K562 (cell line): ENCODE results near the gene FAM136A. TPM values are rescaled to one million over a fixed set of nuclear protein-coding genes. Genes with fewer than 3 reads are reported as not detected.

Experiments
- GATAD2B ChIP-seq: fragments of 450-650 bp; IDR thresholded peaks from 2 replicates; pipeline ENCODE4 v1.6.1; 2017; ENCODE audit warnings: mild to moderate bottlenecking, borderline replicate concordance
- HDGF ChIP-seq: fragments of 450-650 bp; IDR thresholded peaks from 2 replicates; pipeline ENCODE4 v1.6.1; 2016
- JUN ChIP-seq, 2 experiments: sonication (generic) in 1 of 2; formaldehyde crosslinking in 1 of 2; IDR thresholded peaks; 2 replicates each; pipeline versions ENCODE4 v1.6.1 to v1.8.0; 2012 to 2022; ENCODE audit warnings: borderline replicate concordance in 2 of 2, mild to moderate bottlenecking in 2 of 2, improper control_type of control experiment in 1 of 2, low read depth in 1 of 2, low read length in 1 of 2, missing genetic modification reagents in 1 of 2
- KLF1 ChIP-seq: fragments of 450-650 bp; IDR thresholded peaks from 2 replicates; pipeline ENCODE4 v1.6.1; 2016; ENCODE audit warnings: missing genetic modification characterization, missing compliant biosample characterization
- MEF2A ChIP-seq: IDR thresholded peaks from 2 replicates; pipeline ENCODE4 v1.6.1; 2011; ENCODE audit warnings: low read depth, mild to moderate bottlenecking, low read length, moderate library complexity; ENCODE audit not compliant: control insufficient read depth
- PRPF4 ChIP-seq: fragments of 200-400 bp; formaldehyde crosslinking; IDR thresholded peaks from one replicate; pipeline ENCODE4 v1.6.1; 2017; ENCODE audit warnings: low read length, low read depth, mild to moderate bottlenecking; ENCODE audit not compliant: insufficient read depth, poor library complexity, severe bottlenecking
- RBM34 ChIP-seq: fragments of 200-400 bp; formaldehyde crosslinking; IDR thresholded peaks from 2 replicates; pipeline ENCODE4 v1.6.1; 2018; ENCODE audit warnings: low read length, borderline replicate concordance; ENCODE audit not compliant: insufficient read depth
- SREBF1 ChIP-seq: fragments of 150-350 bp; IDR thresholded peaks from 2 replicates; pipeline ENCODE4 v1.6.1; 2014; ENCODE audit warnings: antibody characterized with exemption, low read depth, low read length, borderline replicate concordance
- TEAD4 ChIP-seq, 2 experiments: sonication (generic) in 1 of 2; formaldehyde crosslinking in 1 of 2; IDR thresholded peaks; 2 replicates each; pipeline versions ENCODE4 v1.6.1 to v1.8.0; 2012 to 2022; ENCODE audit warnings: borderline replicate concordance in 1 of 2, inconsistent platforms in 1 of 2, low read length in 1 of 2, mild to moderate bottlenecking in 1 of 2, missing genetic modification reagents in 1 of 2
- ZBTB17 ChIP-seq: fragments of 450-650 bp; formaldehyde crosslinking; IDR thresholded peaks from 2 replicates; pipeline ENCODE4 v1.4.0; 2020; ENCODE audit warnings: mild to moderate bottlenecking
- ZNF121 ChIP-seq: sonication (generic); formaldehyde crosslinking; conservative IDR thresholded peaks from 2 replicates; pipeline ENCODE4 v1.8.0; 2022; ENCODE audit warnings: missing genetic modification reagents
- ZNF584 ChIP-seq: fragments of 200-800 bp; sonication (Bioruptor generic); IDR thresholded peaks from 2 replicates; pipeline ENCODE4 v1.6.1; 2016; ENCODE audit warnings: low read depth, mild to moderate bottlenecking, missing genetic modification characterization, missing compliant biosample characterization
- polyA plus RNA-seq, 8 experiments: library from polyadenylated mRNA; depleted of rRNA in 4 of 8; stranded (reverse) in 5 of 8; unstranded in 3 of 8; fragments of >200 nt; fragmentation: Nextera tagmentation in 2 of 8; fragmentation: Illumina TruSeq in 1 of 8; extraction: Ambion mirVana in 2 of 8; extraction: Trizol in 1 of 8; gene quantifications; 2 replicates each; pipeline versions ENCODE4 v1.2.1 to v1.2.3, GENCODE V29; 2011 to 2014; ENCODE audit warnings: inconsistent platforms in 1 of 8, missing spikeins in 1 of 8
- total RNA-seq, 7 experiments: library from RNA; depleted of rRNA in 6 of 7; stranded (reverse); fragments of >200 nt in 6 of 7; fragmentation: Illumina TruSeq in 2 of 7; extraction: Trizol in 2 of 7; gene quantifications; 2 replicates each; pipeline versions ENCODE4 v1.2.1 to v1.2.3, GENCODE V29; 2011 to 2021; ENCODE audit warnings: low replicate concordance in 1 of 7
- TF ChIP-seq, protein P1 (sequence below): sonication (generic); formaldehyde crosslinking; IDR thresholded peaks from 2 replicates; pipeline ENCODE4 v1.4.0; 2020; ENCODE audit warnings: mild to moderate bottlenecking, missing genetic modification reagents
- TF ChIP-seq, protein P2 (sequence below): fragments of 450-650 bp; IDR thresholded peaks from 2 replicates; pipeline ENCODE4 v1.6.1; 2016; ENCODE audit warnings: antibody characterized with exemption
- TF ChIP-seq, protein P3 (sequence below): sonication (generic); formaldehyde crosslinking; IDR thresholded peaks from 2 replicates; pipeline ENCODE4 v1.8.1; 2022; ENCODE audit warnings: missing genetic modification reagents
- TF ChIP-seq, protein P4 (sequence below), 2 experiments: fragments of 200-800 bp in 1 of 2; sonication (Bioruptor generic) in 1 of 2; sonication (generic) in 1 of 2; formaldehyde crosslinking in 1 of 2; IDR thresholded peaks in 1 of 2; conservative IDR thresholded peaks in 1 of 2; 2 replicates each; pipeline versions ENCODE4 v1.5.0 to v1.6.1; 2016 to 2020; ENCODE audit warnings: missing compliant biosample characterization in 1 of 2, missing genetic modification characterization in 1 of 2, missing genetic modification reagents in 1 of 2
- TF ChIP-seq, protein P5 (sequence below): fragments of 450-650 bp; formaldehyde crosslinking; IDR thresholded peaks from 2 replicates; pipeline ENCODE4 v1.4.0; 2020; ENCODE audit warnings: mild to moderate bottlenecking, moderate library complexity

Gene FAM136A
- total and polyA plus RNA-seq, 9 of the 15 experiments (the other 6 are each of a cell fraction or from before 2014, with no cell fraction given) = 89.0 to 151 (median 104) TPM

DNA sequence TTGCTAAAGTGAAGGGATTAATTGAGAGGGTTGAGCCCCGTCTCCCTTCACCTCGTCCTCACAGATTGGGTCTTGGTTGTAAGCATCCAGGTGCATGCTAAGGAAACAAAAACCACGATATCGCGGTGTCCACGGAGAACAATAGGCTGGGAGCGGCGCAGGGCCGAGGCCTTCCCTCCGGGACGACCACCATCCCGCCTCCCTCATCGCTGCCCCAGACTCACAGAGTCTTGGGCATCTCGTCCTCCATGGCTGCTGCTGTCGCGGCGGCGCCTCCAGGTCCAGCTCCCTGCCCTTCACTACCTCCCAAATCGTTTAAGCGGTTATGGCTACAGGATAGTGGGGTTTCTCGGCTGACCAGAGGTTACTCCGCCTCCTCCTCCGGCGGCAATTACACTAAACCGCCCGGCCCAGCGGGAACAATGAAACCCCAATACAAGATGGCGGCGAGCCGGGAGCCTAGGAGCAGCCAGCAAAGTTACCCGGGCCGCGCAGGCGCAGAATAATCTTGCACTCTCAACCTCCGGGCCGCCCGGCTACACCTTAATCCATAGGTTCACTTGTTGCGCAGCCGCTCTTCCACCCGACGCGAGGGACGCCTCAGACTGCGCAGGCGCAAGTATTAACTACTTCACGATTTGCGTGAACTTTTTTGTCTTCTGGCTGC lies 53.6 kb downstream of the FAM136A start, which contains the start of gene TIA1 (continued):
- TF ChIP-seq, protein P1, sequence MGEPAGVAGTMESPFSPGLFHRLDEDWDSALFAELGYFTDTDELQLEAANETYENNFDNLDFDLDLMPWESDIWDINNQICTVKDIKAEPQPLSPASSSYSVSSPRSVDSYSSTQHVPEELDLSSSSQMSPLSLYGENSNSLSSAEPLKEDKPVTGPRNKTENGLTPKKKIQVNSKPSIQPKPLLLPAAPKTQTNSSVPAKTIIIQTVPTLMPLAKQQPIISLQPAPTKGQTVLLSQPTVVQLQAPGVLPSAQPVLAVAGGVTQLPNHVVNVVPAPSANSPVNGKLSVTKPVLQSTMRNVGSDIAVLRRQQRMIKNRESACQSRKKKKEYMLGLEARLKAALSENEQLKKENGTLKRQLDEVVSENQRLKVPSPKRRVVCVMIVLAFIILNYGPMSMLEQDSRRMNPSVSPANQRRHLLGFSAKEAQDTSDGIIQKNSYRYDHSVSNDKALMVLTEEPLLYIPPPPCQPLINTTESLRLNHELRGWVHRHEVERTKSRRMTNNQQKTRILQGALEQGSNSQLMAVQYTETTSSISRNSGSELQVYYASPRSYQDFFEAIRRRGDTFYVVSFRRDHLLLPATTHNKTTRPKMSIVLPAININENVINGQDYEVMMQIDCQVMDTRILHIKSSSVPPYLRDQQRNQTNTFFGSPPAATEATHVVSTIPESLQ (CRISPR knock-in tag) = peak; percentile 54; the same call in 1 of the 2 replicates
- TF ChIP-seq GATAD2B (no peak), HDGF (0 out of 2 replicates have a peak, but pooled peaks have one; percentile 0), ZNF584 (CRISPR knock-in tag) (no peak), MEF2A (no peak), ZNF121 (CRISPR knock-in tag) (no peak), TEAD4 (IDR thresholded peaks at IDR 0.05; ENCODE audit: low read length) (no peak), TEAD4 (CRISPR knock-in tag; IDR thresholded peaks at IDR 0.05; ENCODE audit: borderline replicate concordance) (no peak), PRPF4 (no peak), SREBF1 (no peak), ZBTB17 (no peak), JUN (IDR thresholded peaks at IDR 0.05; ENCODE audit: borderline replicate concordance, low read depth, low read length) (no peak; the same call in 1 of the 2 replicates), JUN (CRISPR knock-in tag; IDR thresholded peaks at IDR 0.05; ENCODE audit: borderline replicate concordance) (no peak), RBM34 (no peak), KLF1 (tag) (no peak)
- TF ChIP-seq, protein P2, sequence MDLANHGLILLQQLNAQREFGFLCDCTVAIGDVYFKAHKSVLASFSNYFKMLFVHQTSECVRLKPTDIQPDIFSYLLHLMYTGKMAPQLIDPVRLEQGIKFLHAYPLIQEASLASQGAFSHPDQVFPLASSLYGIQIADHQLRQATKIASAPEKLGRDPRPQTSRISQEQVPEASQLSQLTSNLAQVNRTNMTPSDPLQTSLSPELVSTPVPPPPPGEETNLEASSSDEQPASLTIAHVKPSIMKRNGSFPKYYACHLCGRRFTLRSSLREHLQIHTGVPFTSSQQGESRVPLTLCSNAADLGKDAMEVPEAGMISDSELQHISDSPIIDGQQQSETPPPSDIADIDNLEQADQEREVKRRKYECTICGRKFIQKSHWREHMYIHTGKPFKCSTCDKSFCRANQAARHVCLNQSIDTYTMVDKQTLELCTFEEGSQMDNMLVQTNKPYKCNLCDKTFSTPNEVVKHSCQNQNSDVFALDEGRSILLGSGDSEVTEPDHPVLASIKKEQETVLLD = peak; percentile 99
- TF ChIP-seq, protein P3, sequence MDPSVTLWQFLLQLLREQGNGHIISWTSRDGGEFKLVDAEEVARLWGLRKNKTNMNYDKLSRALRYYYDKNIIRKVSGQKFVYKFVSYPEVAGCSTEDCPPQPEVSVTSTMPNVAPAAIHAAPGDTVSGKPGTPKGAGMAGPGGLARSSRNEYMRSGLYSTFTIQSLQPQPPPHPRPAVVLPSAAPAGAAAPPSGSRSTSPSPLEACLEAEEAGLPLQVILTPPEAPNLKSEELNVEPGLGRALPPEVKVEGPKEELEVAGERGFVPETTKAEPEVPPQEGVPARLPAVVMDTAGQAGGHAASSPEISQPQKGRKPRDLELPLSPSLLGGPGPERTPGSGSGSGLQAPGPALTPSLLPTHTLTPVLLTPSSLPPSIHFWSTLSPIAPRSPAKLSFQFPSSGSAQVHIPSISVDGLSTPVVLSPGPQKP (CRISPR knock-in tag) = no peak
- TF ChIP-seq, protein P4, sequence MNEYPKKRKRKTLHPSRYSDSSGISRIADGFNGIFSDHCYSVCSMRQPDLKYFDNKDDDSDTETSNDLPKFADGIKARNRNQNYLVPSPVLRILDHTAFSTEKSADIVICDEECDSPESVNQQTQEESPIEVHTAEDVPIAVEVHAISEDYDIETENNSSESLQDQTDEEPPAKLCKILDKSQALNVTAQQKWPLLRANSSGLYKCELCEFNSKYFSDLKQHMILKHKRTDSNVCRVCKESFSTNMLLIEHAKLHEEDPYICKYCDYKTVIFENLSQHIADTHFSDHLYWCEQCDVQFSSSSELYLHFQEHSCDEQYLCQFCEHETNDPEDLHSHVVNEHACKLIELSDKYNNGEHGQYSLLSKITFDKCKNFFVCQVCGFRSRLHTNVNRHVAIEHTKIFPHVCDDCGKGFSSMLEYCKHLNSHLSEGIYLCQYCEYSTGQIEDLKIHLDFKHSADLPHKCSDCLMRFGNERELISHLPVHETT (CRISPR knock-in tag; conservative IDR thresholded peaks at IDR 0.05 in 1 of 2, IDR thresholded peaks at IDR 0.05 in 1 of 2) = peak in 1 of 2 experiments; percentile 32; a peak in 2 of 4 replicates
- TF ChIP-seq, protein P5, sequence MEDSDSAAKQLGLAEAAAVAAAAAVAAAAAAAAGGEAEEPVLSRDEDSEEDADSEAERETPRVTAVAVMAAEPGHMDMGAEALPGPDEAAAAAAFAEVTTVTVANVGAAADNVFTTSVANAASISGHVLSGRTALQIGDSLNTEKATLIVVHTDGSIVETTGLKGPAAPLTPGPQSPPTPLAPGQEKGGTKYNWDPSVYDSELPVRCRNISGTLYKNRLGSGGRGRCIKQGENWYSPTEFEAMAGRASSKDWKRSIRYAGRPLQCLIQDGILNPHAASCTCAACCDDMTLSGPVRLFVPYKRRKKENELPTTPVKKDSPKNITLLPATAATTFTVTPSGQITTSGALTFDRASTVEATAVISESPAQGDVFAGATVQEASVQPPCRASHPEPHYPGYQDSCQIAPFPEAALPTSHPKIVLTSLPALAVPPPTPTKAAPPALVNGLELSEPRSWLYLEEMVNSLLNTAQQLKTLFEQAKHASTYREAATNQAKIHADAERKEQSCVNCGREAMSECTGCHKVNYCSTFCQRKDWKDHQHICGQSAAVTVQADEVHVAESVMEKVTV (CRISPR knock-in tag) = no peak
